ENCODE results near the gene EGFL8. TPM values are rescaled to one million over a fixed set of nuclear protein-coding genes. Genes with fewer than 3 reads are reported as not detected.
A peak's percentile ranks its signal among the peaks of the same experiment; 100 is the strongest.

The EGFL8 gene
- total and polyA plus RNA-seq, 9 of the 15 experiments (the other 6 are each of a cell fraction or from before 2014, with no cell fraction given): 2.2 to 47.4 (median 14.2) TPM

DNA sequence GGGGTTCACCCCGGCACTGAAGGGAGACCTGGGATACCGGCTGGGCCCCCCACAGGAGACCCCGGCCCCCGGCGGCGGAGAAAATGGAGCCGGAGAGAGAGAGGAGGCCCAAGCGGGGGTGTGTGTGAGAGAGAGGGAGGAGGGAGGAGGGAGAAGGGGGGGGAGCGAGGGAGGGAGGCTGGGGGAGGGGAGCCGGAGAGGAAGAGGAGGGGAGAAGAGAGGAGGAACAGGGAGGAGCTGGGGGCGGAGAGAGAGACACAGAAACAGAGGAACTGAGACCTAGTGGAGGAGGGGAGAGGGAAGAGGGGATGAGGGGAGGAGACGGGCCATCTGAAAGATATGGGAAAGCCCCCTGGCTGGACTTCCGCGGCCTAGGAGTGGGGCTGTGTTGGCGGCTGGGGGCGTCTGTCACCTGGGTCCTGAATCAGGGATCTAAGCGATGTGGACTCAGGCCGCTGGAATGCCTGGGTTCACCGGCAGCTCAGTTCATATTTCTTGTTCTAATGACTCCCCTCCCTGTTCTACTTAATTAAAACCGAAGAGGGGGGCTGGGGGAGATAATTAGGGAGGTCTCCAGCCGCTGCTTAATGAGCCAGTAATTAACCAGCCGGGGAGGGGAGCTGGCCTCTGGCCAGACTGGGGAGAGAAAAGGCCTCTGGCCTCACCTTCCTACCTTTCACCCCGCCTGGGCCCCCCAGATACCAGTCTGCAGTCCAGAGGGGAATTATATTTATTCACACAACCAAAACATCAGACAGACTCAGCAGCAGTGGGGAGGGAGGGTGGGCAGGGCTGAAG is 25.9 kb downstream of the EGFL8 start, which contains the start of gene PBX2 (continued):
- TF ChIP-seq, protein P1, sequence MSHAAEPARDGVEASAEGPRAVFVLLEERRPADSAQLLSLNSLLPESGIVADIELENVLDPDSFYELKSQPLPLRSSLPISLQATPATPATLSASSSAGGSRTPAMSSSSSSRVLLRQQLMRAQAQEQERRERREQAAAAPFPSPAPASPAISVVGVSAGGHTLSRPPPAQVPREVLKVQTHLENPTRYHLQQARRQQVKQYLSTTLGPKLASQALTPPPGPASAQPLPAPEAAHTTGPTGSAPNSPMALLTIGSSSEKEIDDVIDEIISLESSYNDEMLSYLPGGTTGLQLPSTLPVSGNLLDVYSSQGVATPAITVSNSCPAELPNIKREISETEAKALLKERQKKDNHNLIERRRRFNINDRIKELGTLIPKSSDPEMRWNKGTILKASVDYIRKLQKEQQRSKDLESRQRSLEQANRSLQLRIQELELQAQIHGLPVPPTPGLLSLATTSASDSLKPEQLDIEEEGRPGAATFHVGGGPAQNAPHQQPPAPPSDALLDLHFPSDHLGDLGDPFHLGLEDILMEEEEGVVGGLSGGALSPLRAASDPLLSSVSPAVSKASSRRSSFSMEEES (CRISPR knock-in tag; IDR thresholded peaks at IDR 0.05): no peak
- TF ChIP-seq TCF3 (CRISPR knock-in tag; IDR thresholded peaks at IDR 0.05) (no peak), HDGF (IDR thresholded peaks at IDR 0.05) (no peak), KLF6 (CRISPR knock-in tag; IDR thresholded peaks at IDR 0.05; ENCODE audit: borderline replicate concordance) (0 out of 2 replicates have a peak, but pooled peaks have one; percentile 16), NCOR1 (IDR thresholded peaks at IDR 0.05) (peak; percentile 64), ZBED1 (IDR thresholded peaks at IDR 0.05) (0 out of 2 replicates have a peak, but pooled peaks have one; percentile 58), HDAC2 (IDR thresholded peaks at IDR 0.05) (peak; percentile 89), PYGO2 (tag; IDR thresholded peaks at IDR 0.05) (no peak), ZNF146 (CRISPR knock-in tag; IDR thresholded peaks at IDR 0.05; ENCODE audit: unreplicated experiment) (no peak), CCAR2 (IDR thresholded peaks at IDR 0.05; ENCODE audit: low read depth, low read length) (no peak), TGIF2 (CRISPR knock-in tag; IDR thresholded peaks at IDR 0.05) (no peak), MEIS2 (IDR thresholded peaks at IDR 0.05; ENCODE audit: partially characterized antibody) (no peak)
- TF ChIP-seq, protein P2, sequence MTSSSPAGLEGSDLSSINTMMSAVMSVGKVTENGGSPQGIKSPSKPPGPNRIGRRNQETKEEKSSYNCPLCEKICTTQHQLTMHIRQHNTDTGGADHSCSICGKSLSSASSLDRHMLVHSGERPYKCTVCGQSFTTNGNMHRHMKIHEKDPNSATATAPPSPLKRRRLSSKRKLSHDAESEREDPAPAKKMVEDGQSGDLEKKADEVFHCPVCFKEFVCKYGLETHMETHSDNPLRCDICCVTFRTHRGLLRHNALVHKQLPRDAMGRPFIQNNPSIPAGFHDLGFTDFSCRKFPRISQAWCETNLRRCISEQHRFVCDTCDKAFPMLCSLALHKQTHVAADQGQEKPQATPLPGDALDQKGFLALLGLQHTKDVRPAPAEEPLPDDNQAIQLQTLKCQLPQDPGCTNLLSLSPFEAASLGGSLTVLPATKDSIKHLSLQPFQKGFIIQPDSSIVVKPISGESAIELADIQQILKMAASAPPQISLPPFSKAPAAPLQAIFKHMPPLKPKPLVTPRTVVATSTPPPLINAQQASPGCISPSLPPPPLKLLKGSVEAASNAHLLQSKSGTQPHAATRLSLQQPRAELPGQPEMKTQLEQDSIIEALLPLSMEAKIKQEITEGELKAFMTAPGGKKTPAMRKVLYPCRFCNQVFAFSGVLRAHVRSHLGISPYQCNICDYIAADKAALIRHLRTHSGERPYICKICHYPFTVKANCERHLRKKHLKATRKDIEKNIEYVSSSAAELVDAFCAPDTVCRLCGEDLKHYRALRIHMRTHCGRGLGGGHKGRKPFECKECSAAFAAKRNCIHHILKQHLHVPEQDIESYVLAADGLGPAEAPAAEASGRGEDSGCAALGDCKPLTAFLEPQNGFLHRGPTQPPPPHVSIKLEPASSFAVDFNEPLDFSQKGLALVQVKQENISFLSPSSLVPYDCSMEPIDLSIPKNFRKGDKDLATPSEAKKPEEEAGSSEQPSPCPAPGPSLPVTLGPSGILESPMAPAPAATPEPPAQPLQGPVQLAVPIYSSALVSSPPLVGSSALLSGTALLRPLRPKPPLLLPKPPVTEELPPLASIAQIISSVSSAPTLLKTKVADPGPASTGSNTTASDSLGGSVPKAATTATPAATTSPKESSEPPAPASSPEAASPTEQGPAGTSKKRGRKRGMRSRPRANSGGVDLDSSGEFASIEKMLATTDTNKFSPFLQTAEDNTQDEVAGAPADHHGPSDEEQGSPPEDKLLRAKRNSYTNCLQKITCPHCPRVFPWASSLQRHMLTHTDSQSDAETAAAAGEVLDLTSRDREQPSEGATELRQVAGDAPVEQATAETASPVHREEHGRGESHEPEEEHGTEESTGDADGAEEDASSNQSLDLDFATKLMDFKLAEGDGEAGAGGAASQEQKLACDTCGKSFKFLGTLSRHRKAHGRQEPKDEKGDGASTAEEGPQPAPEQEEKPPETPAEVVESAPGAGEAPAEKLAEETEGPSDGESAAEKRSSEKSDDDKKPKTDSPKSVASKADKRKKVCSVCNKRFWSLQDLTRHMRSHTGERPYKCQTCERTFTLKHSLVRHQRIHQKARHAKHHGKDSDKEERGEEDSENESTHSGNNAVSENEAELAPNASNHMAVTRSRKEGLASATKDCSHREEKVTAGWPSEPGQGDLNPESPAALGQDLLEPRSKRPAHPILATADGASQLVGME (CRISPR knock-in tag; IDR thresholded peaks at IDR 0.05): no peak
- TF ChIP-seq, protein P3, sequence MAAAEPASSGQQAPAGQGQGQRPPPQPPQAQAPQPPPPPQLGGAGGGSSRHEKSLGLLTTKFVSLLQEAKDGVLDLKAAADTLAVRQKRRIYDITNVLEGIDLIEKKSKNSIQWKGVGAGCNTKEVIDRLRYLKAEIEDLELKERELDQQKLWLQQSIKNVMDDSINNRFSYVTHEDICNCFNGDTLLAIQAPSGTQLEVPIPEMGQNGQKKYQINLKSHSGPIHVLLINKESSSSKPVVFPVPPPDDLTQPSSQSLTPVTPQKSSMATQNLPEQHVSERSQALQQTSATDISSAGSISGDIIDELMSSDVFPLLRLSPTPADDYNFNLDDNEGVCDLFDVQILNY (CRISPR knock-in tag; IDR thresholded peaks at IDR 0.05): no peak
- TF ChIP-seq, protein P4, sequence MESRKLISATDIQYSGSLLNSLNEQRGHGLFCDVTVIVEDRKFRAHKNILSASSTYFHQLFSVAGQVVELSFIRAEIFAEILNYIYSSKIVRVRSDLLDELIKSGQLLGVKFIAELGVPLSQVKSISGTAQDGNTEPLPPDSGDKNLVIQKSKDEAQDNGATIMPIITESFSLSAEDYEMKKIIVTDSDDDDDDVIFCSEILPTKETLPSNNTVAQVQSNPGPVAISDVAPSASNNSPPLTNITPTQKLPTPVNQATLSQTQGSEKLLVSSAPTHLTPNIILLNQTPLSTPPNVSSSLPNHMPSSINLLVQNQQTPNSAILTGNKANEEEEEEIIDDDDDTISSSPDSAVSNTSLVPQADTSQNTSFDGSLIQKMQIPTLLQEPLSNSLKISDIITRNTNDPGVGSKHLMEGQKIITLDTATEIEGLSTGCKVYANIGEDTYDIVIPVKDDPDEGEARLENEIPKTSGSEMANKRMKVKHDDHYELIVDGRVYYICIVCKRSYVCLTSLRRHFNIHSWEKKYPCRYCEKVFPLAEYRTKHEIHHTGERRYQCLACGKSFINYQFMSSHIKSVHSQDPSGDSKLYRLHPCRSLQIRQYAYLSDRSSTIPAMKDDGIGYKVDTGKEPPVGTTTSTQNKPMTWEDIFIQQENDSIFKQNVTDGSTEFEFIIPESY (CRISPR knock-in tag; IDR thresholded peaks at IDR 0.05): no peak

Data from K562 (cell line).